HG02678 (cell line): ENCODE measurements around the gene SYT9.
"Not testable (repeated sequence)": the region's sequence is repeated elsewhere in the genome, so short reads cannot be mapped to it uniquely, and the experiment has no call there.

ENCODE experiments used
- ATAC-seq: cut with Tn5 transposase; IDR thresholded peaks from one replicate; pipeline ENCODE4 v1.9.1; 2021; ENCODE audit warnings: mild to moderate bottlenecking, moderate library complexity; ENCODE audit not compliant: unreplicated experiment

Gene SYT9

DNA sequence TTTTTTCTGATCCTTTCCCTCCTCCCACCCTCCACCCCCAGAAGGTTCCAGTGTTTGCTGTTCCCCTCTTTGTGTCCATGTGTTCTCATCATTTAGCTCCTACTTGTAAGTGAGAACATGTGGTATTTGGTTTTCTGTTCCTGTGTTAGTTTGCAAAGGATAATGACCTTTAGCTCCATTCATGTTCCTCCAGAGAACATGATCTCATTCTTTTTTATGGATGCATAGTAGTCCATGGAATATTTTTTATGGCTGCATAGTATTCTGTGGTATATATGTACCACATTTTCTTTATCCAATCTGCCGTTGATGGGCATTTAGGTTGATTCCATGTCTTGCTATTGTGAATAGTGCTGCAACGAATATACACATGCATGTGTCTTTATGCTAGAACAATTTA lies 83.7 kb downstream of the SYT9 start:
- not testable (repeated sequence) for ATAC-seq

DNA sequence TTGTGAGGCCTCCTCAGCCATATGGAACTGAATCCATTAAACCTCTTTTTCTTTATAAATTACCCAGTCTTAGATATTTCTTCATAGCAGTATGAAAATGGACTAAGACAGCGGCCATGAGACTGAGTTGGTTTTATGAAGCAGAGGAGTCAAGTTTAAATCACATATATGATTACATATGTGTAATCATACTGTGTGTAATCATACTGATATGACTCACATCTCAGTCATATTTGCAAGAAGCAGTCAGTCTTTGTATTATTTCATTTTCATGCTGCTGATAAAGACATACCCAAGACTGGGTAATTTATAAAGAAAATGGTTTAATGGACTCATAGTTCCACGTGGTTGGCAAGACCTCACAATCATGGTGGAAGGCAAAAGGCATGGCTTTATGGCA lies 89.8 kb downstream of the SYT9 start:
- ATAC-seq, result no peak

DNA sequence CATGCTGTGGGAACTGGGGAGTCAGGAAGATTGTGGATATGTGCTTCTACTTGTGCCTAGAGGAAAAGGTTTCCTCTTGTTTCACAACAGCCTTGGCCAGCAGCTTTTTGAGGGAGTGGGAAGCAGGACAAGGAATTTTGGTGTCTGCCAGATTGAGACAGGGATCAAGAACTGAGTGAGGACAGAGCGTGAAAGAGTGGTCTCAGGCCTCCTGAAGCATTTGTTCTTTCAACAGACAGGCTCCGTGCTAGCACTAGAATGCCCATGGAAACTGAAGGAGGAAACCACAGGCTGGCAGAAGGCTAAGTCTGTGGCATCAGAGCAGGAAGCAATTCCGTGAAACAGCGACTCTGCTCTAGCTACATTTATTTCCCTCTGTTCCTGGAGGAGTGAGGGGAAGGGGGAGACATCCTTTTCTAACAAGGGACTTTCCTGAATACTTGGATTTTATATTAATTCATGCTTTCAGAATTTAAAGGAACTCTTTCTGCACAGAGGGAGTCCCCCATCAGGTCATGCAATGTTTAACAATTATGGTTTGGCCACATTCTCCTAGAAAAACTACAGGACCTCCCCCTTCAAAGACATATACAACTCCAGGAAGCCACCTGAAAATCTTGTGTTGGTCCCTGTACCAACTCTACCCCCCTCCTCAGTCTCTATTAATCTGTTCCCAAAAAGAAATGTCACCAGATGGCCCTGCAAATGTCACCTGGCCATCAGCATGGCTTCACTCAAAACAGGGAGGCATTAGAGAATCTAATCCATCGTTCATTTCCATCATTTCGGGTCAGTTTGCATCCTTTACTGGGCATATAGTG lies 96.1 kb downstream of the SYT9 start:
- ATAC-seq, result no peak

- no peak for ATAC-seq
These were observed 97.0 kb downstream of the SYT9 start for GRCh38 chr11:7348432-7349304.

GRCh38 chr11:7351228-7351627 lies 99.5 kb downstream of the SYT9 start:
- ATAC-seq, result no peak

DNA sequence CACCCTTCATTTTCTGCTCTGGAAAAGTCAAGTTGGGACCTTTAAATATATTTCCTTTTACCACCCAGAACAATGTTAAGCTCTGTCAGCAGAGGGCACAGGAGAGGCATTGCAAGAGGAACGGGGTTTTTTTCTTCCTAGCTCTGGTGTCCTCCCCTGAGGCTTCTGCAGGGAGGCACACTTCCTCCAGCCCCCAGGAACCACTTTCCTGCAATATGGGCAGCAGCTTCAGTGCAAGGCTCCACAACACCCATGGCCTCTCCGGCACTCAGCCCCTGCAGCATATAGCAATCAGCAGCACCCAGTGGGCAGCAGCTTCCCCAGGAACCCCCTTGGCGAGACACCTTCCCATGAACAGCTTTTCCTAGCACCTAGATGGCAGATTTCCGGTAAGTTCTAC lies 101.4 kb downstream of the SYT9 start:
- ATAC-seq, result no peak

- no peak for ATAC-seq
These were observed 113.0 kb downstream of the SYT9 start for GRCh38 chr11:7364660-7365059.

GRCh38 chr11:7367803-7368202 lies 116.1 kb downstream of the SYT9 start:
- no peak for ATAC-seq

DNA sequence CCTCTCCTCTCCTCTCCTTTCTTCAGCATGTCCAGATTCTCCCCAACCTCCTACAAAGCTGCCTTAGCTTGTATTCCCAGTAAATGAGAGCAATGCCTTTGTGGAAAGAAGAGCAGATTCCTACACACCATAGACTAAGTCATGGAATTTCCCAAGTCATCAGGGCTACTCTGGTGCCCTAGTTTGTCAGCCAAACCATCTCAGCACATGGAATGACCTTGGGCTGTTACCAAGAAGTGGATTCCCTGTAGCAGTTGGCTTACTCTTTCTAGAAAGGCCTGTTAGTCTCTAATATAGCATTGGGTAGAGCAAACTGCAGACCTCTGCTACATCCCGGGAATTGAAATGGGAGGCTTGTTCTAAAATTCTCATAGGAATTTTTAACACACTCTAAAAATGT lies 124.7 kb downstream of the SYT9 start:
- no peak for ATAC-seq

- ATAC-seq, result no peak
These were observed 130.2 kb downstream of the SYT9 start for GRCh38 chr11:7381937-7382336.

GRCh38 chr11:7383406-7383805 lies 131.7 kb downstream of the SYT9 start:
- no peak for ATAC-seq

GRCh38 chr11:7384691-7385090 lies 133.0 kb downstream of the SYT9 start:
- no peak for ATAC-seq

- no peak for ATAC-seq
These were observed 133.8 kb downstream of the SYT9 start for GRCh38 chr11:7385532-7385931.

DNA sequence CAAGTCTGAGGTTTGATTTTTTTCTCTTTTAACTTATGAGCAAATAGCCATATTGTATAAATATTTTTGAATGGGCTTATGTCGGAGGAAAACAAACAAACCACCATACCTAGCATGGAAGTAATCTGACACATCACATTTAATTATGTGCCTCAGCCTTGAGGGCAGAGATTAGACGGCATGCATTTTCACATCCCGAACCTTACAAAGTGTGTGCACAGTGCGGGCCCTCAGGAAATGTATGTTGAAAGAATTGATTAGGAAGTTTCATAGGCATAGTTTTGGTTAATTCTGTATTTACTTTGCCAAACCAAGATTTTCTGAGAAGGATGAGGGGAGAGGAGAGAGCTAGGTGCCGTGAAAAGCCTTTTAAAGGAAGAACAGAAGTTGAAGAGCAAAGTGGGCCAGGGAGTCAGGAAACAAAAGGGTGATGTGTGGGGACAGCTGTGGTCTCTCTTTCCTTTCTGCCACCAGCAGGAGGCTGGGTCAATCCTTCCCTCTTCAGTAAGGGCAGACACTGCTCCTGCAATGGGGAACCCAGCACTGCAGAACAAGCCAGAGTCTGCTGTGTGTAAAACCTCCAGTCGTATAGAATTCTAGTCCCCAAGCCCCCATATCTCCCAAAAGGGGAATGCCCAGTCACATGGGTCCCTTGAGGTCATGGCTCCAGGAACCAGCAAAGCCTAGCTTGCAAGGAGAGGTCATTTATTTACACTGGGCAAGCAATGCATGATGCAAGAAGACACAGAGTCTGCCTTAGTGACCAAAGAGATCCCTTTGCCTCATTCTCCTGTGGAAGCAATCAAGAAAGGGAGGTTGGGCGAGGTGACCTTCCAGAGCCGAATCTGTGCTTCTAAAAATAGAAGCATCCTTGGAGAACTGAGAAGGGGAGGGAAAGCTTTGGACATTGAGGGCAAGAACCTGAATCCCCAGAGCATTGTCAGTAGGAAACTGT lies 162.5 kb downstream of the SYT9 start:
- no peak for ATAC-seq

DNA sequence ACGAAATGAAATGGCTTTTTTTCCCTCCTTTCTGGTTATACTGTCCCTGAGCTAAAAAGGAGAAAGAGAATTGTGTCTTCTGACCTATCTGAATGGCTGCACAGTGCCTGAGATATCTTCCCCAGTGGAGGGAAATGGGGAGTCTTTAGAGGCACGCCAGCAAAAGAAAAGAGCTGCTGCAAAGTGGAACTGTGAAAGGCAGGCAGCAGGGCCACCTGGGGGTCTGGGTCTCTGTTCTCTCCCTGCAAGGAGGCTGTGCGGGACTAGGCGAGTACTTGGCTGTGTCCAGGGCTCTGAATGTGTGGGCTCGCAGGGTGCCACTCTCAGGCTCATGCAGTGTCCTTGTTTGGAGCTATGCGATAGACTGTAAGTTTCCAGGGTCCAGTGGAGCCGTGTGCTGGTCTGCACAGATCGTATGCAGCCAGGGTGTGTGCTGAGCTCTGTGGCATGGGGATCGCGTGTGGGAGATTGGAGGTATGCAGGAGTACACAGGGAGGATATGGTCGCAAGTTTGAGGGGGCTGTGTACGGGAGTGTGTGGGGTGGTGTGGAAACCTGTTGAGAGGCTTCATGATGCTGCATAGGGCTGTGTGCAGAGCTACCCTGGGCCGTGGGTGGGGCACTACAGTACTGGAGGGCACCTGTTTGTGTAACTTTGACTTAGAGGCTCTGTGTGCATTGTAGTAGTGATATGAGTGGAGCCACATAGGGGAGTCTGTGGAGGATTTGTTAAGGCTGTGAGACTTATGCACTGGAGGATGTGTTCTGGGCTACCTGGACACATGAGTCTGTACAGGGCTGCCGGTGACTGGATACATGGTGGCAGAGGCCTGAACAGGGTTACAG lies 163.5 kb downstream of the SYT9 start:
- no peak for ATAC-seq

DNA sequence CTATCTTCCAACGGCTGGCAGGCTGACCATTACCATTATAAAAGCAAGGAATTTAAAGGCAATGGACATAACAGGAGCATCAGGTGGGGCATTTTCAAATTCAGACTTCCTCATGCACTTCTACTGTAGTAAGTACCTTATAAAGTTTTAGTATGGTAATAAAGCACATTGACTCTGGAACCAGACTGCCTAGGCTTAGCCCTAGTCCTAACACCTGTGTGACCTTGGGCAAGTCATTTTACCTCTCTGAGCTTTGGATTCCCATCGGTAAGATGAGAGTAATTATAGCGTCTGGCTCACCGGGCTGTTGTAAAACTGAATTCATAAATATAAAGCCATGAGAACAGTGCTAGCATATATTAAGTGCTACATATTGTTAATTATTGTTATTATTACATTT lies 164.4 kb downstream of the SYT9 start:
- no peak for ATAC-seq

DNA sequence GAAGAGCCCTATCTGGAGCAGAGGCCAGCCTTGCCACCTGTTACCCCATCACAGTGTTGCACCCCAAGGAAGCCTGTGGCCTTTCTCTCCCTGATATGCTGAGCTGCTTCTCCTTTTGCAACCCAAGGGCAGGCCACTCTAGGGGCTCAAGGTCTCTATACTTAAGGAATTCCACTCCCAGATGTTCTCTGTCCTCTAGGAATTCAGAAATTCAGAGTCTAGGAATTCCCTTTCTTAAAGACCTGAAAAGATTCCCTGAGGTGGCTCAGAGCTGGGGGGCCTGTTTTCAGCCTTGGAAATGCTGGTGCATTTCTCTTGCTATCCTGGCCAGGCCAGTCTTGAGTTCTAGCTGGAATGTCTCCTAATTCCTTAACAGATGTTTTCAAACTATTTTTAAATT lies 165.6 kb downstream of the SYT9 start:
- no peak for ATAC-seq

GRCh38 chr11:7418061-7418460 lies 166.4 kb downstream of the SYT9 start:
- ATAC-seq, result no peak

- ATAC-seq, result no peak
These were observed 167.2 kb downstream of the SYT9 start for GRCh38 chr11:7418906-7419305.

DNA sequence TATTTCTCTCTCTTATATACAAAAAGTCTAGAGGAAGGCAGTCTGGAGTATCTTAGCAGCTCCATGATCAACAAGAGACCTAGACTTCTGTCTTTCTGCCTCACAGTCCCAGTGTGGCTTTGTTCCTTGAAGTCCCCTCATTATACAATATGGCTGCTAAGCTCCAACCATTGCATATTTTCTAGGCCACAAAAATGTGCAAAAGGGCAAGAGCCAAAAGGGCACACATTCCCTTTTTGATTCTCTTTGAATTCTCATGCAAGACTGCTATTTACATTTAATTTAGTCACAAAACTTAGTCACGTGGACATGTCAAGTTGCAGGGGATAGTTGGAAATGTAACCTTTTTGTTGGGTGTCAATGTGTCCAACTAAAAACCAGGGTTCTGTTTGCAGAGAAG lies 169.4 kb downstream of the SYT9 start:
- ATAC-seq, result no peak
